Articular chondrocyte of knee joint (primary cell): ENCODE results near the gene ARHGAP1. TPM values are rescaled to one million over a fixed set of nuclear protein-coding genes. Genes with fewer than 3 reads are reported as not detected.

Experiments
- total RNA-seq: library from RNA; depleted of rRNA; stranded (reverse); fragments of >200 nt; gene quantifications from 2 replicates; pipeline ENCODE4 v1.2.3, GENCODE V29; 2012

Gene ARHGAP1
- 78.0 and 90.4 TPM in 2 replicates for total RNA-seq

GRCh38 chr11:46700241-46701077 lies at the start of gene ARHGAP1, which contains the start of gene ZNF408:
Gene ARHGAP1, minus strand, starts transcription at chr11:46700619. Its CDS starts 4,512 bp downstream, at chr11:46696107.
Gene ZNF408, plus strand, starts transcription at chr11:46701031. Its CDS starts 17 bp downstream, at chr11:46701048.

GRCh38 chr11:46719048-46719542 lies 18.7 kb upstream of the ARHGAP1 start, which contains the start of gene F2:
Gene F2, plus strand, starts transcription at chr11:46719213. Its CDS starts 23 bp downstream, at chr11:46719236.

Other genes starting within 250 kb of the ARHGAP1 start
- gene AMBRA1, start 106.6 kb downstream of the ARHGAP1 start, total RNA-seq, result 26.1 and 26.8 TPM in 2 replicates
- 4.3 and 5.2 TPM in 2 replicates for gene HARBI1, start 83.4 kb downstream of the ARHGAP1 start, total RNA-seq
- gene ATG13, start 83.1 kb downstream of the ARHGAP1 start, total RNA-seq, result 57.2 and 59.3 TPM in 2 replicates
- gene ZNF408, start 412 bp upstream of the ARHGAP1 start, total RNA-seq, result 11.2 and 12.7 TPM in 2 replicates
- not detected in 2 replicates for gene F2, start 18.6 kb upstream of the ARHGAP1 start, total RNA-seq
- 59.3 and 74.0 TPM in 2 replicates for gene CKAP5, start 145.7 kb upstream of the ARHGAP1 start, total RNA-seq
- gene LRP4, start 217.9 kb upstream of the ARHGAP1 start, total RNA-seq, result 1.2 and 2.5 TPM in 2 replicates
- 28.7 and 33.7 TPM in 2 replicates for gene CSTPP1, start 236.1 kb upstream of the ARHGAP1 start, total RNA-seq